Uterus (tissue), 4 donors: ENCODE results near the gene E2F6. TPM values are rescaled to one million over a fixed set of nuclear protein-coding genes. Genes with fewer than 3 reads are reported as not detected.

Source experiments
- DNase-seq, 2 donors: peaks; one replicate each; pipeline ENCODE4 v3.0.0-alpha.2; 2019 to 2020
- H3K27ac ChIP-seq, 2 donors: fragments of 200-600 bp; sonication (generic); 1 replicate in 1 of 2; 2 replicates in 1 of 2; pipeline ENCODE4 v1.5.1; 2016 to 2018
- H3K27me3 ChIP-seq, 2 donors: fragments of 200-600 bp; sonication (generic); one replicate each; pipeline ENCODE4 v1.5.1; 2018 to 2019; ENCODE audit warnings: control low read depth in 1 of 2
- H3K36me3 ChIP-seq, 2 donors: fragments of 200-600 bp; sonication (generic); one replicate each; pipeline ENCODE4 v1.5.1; 2019; ENCODE audit warnings: control low read depth in 1 of 2
- H3K4me1 ChIP-seq, 2 donors: fragments of 200-600 bp; sonication (generic); one replicate each; pipeline ENCODE4 v1.5.1; 2018 to 2019; ENCODE audit warnings: control low read depth in 1 of 2
- H3K4me3 ChIP-seq, 2 donors: fragments of 200-600 bp; sonication (generic); 1 replicate in 1 of 2; 2 replicates in 1 of 2; pipeline ENCODE4 v1.5.1; 2018 to 2019; ENCODE audit warnings: mild to moderate bottlenecking in 1 of 2
- H3K9me3 ChIP-seq, 2 donors: fragments of 200-600 bp; sonication (generic); one replicate each; pipeline ENCODE4 v1.5.1; 2019; ENCODE audit warnings: control low read depth in 1 of 2
- CTCF ChIP-seq, 4 experiments: fragments of 200-600 bp in 2 of 4; fragments of 450-650 bp in 2 of 4; sonication (generic) in 2 of 4; IDR thresholded peaks; one replicate each; pipeline ENCODE4 v1.5.1; 2016 to 2019; ENCODE audit warnings: antibody characterized with exemption in 4 of 4, mild to moderate bottlenecking in 2 of 4, moderate library complexity in 1 of 4
- POLR2A ChIP-seq, 2 donors: fragments of 450-650 bp; IDR thresholded peaks; one replicate each; pipeline ENCODE4 v1.6.1; 2016; ENCODE audit warnings: antibody characterized with exemption in 2 of 2, mild to moderate bottlenecking in 1 of 2, moderate library complexity in 1 of 2
- intact Hi-C: fragments of 100-400 bp; cut with DNase I; formaldehyde crosslinking; loops from one replicate; pipeline ENCODE4 v1.15.1; 2023; ENCODE audit warnings: low total_unique reads
- total RNA-seq, 4 donors: library from RNA; depleted of rRNA in 3 of 4; stranded (reverse); fragments of >200 nt in 3 of 4; gene quantifications; one replicate each; pipeline versions ENCODE4 v1.1.0 to v1.2.4, GENCODE V29; 2014 to 2023
- donor health status: DM: yes; HTN: yes; CAD: no.

The E2F6 gene
- total RNA-seq, 4 donors from 2014 or later, result 10.2 to 25.0 (median 20.7) TPM

GRCh38 chr2:11404376-11405073 is 61.4 kb downstream of the E2F6 start:
- Histone ChIP-seq H3K36me3 (no peaks in the 10 kb centered on the region), H3K4me1 (peaks cover 0 to 6% of the 10 kb centered on the region in 2 donors), H3K27me3 (no peaks in the 10 kb centered on the region), H3K4me3 (no peak overlapping the region), H3K27ac (peak overlapping the region; percentile 80 to 87), H3K9me3 (no peaks in the 10 kb centered on the region)
- TF ChIP-seq POLR2A (IDR thresholded peaks at IDR 0.05) (no peak), CTCF (IDR thresholded peaks at IDR 0.05) (no peak)
- DNase-seq, result no peak
- intact Hi-C loops, result no loop called here

GRCh38 chr2:11402436-11402835 is 63.5 kb downstream of the E2F6 start:
- intact Hi-C loops, result no loop called here
- H3K27me3 ChIP-seq, result no peaks in the 10 kb centered on the region
- DNase-seq, result no peak

GRCh38 chr2:11399438-11399762 is 66.6 kb downstream of the E2F6 start:
- Histone ChIP-seq H3K27me3 (no peaks in the 10 kb centered on the region), H3K4me1 (no peaks in the 10 kb centered on the region), H3K27ac (no peak overlapping the region), H3K4me3 (no peak overlapping the region), H3K9me3 (no peaks in the 10 kb centered on the region), H3K36me3 (no peaks in the 10 kb centered on the region)
- intact Hi-C loops, result no loop called here
- no peak for DNase-seq
- no peak for TF ChIP-seq POLR2A (IDR thresholded peaks at IDR 0.05)
- TF ChIP-seq CTCF (IDR thresholded peaks at IDR 0.05), result no peak

More at GRCh38 chr2:11402436-11402835, 63.5 kb downstream of the E2F6 start:
- Histone ChIP-seq H3K4me3 (no peak overlapping the region), H3K4me1 (peaks cover 0 to 2% of the 10 kb centered on the region in 2 donors), H3K27ac (no peak overlapping the region), H3K36me3 (no peaks in the 10 kb centered on the region), H3K9me3 (no peaks in the 10 kb centered on the region)
- TF ChIP-seq POLR2A (IDR thresholded peaks at IDR 0.05) (no peak), CTCF (IDR thresholded peaks at IDR 0.05) (no peak)

- Histone ChIP-seq H3K4me1 (no peaks in the 10 kb centered on the region), H3K27me3 (no peaks in the 10 kb centered on the region), H3K27ac (no peak overlapping the region), H3K4me3 (no peak overlapping the region), H3K36me3 (no peaks in the 10 kb centered on the region), H3K9me3 (no peaks in the 10 kb centered on the region)
- intact Hi-C loops, result no loop called here
- TF ChIP-seq POLR2A (IDR thresholded peaks at IDR 0.05), result no peak
- no peak for TF ChIP-seq CTCF (IDR thresholded peaks at IDR 0.05)
- no peak for DNase-seq
These were observed 67.1 kb downstream of the E2F6 start for GRCh38 chr2:11398750-11399437.

- TF ChIP-seq POLR2A (IDR thresholded peaks at IDR 0.05) (no peak), CTCF (IDR thresholded peaks at IDR 0.05) (no peak)
- Histone ChIP-seq H3K9me3 (no peaks in the 10 kb centered on the region), H3K27me3 (no peaks in the 10 kb centered on the region), H3K4me1 (no peaks in the 10 kb centered on the region), H3K27ac (no peak overlapping the region), H3K4me3 (no peak overlapping the region), H3K36me3 (no peaks in the 10 kb centered on the region)
- no peak for DNase-seq
- intact Hi-C loops, result no loop called here
These were observed 68.4 kb downstream of the E2F6 start for GRCh38 chr2:11397513-11397912.
